GM21825 (cell line): ENCODE data around the gene PLK3.
"Not testable (repeated sequence)": the region's sequence is repeated elsewhere in the genome, so short reads cannot be mapped to it uniquely, and the experiment has no call there.

ENCODE experiments used
- ATAC-seq: cut with Tn5 transposase; IDR thresholded peaks from one replicate; pipeline ENCODE4 v1.9.1; 2021; ENCODE audit warnings: mild to moderate bottlenecking, moderate library complexity; ENCODE audit not compliant: unreplicated experiment

Gene PLK3

DNA sequence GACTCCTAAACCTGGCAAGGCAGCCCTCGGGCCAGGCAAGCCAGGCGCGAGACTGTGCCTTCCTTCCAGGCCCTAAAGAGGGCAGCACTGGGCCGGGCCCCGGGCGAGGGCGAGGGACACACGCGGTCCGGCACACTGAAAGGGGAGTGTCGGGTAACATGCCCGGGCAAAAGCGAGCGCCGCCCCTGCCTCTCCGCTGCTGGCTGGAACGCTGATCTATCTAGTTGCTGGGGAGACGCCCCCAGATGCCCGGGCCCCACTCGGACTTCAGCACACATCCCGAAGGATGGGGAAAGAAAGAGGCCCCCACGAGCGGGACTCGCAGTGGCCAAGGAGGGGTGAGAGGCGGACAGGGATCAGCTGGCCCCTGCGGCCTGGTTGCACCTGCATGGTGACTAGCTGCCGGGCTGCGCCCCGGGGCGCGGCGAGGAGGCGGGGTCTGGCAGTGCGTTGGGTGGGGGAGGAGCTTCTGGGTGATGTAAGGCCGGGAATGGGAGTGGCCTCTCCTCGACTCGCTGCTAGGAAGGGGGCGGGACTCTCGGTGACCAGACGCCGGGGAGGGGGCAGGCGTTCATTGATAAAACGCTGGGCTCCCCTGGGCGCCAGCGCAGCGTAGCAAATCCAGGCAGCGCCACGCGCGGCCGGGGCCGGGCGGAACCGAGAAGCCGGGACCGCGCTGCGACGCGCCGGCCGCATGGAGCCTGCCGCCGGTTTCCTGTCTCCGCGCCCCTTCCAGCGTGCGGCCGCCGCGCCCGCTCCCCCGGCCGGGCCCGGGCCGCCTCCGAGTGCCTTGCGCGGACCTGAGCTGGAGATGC is at the start of gene PLK3:
Gene PLK3, plus strand, starts transcription at position 608 of the 815 bp plus-strand sequence. Its CDS starts 87 bp downstream, at position 695.
- ATAC-seq: peak; percentile 79

DNA sequence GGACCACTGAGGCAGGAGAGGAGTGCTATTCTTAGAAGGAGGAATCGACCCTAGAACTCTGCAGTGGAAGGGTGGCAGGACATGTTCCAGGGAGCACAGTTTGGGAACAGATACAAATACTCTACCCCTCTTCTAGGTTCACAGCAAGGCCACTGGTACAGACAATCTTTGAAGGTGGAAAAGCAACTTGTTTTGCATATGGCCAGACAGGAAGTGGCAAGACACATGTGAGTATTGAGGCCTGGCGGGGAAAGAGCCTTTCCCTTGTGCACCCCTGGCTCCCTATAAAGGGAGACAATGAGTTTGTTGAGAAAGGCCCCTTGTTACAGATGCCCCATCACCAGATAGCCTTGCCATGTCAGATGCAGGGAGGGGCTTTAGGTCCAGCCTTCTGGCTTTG is 42.8 kb upstream of the PLK3 start:
- no peak for ATAC-seq

DNA sequence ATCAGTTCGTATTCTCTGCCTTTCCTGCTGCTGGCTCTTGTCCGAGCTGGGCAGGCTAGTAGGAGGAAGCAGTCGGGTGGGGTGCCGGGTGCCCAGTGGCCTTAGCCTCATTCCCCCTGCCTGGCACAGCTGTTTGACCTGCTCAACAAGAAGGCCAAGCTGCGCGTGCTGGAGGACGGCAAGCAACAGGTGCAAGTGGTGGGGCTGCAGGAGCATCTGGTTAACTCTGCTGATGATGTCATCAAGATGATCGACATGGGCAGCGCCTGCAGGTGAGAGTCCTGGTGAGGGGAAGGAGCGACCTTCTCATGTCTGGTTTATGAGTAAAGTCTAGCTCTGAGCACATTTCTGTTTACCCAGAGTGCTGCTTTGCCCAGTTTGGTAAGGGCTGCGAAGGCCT is 41.1 kb upstream of the PLK3 start:
- no peak for ATAC-seq

DNA sequence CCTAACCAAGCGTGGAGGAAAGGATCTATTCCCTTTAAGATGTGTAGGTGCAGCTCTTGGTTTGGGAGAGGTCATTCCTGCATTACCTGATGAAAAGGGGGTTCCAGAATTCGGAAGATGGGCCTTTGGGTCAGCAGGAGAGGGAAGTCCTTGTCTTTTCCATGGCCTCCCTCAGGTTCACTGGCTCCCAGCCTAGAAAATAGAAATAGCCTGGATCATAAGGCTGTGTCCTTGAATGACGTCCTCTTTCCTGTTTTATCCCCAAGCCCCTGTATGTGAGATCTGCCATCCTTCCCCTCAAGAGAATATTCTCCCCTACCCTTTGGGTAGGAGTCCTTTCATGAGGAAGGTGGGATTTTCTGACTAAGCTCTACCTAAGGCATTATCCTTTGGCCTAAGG is 39.3 kb upstream of the PLK3 start:
- ATAC-seq: no peak

DNA sequence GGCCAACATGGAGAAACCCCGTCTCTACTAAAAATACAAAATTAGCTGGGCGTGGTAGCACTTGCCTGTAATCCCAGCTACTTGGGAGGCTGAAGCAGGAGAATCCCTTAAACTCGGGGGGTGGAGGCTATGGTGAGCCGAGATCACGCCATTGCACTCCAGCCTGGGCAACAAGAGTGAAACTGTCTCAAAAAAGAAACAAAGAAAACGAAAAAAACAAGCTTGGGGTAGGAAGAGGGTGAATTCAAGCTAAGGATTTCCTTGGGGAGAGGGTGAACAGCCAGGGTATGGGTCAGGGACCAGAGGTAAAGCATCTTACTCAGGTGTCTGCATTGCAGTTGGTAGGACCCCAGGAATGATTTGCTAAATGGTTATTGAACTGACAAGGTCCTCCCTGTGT is 33.8 kb upstream of the PLK3 start:
- not testable (repeated sequence) for ATAC-seq

DNA sequence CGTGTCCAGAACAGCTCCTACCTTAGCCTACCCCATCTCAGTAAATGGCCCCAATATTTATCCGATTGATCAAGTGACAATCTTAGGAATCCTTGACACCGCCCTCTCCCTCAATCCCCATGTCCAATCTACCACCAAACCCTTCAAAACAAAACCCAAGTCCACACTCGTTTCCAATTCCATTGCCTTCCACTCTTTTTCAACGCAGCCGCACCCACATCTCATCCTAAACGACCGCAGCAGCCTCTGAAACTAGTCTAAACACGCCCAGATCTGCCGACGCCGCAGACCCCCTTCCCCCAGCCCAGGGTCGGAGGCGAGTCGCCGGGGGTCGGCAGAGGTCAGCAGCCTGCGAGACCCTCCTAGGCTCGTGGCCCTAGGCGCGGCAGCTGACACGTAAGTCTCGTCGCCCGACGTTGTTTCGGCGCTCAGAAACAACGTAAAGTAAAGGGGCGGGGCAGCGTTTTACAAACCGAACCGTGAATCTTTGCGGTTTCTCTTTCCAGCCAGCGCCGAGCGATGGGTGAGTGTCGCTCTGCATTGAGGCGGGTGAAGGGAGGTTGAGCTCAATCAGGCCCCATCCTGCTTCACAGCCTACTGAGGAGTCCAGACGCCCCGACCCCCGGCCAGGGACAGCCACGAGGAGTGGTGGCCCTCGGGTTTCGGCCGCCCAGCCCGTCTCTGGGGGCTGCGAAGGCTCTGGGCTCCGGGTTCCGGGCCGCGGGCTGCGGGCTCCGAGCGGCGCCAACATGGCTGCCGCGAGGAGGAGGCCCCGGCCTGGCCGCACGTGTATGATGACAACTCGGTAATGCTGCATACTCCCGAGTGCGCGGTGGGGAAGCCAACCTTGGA is 24.9 kb upstream of the PLK3 start, which contains the start of gene RPS8:
Gene RPS8, plus strand, starts transcription at position 463 of the 852 bp plus-strand sequence. Its CDS starts 57 bp downstream, at position 520.
- ATAC-seq: peak; percentile 69

DNA sequence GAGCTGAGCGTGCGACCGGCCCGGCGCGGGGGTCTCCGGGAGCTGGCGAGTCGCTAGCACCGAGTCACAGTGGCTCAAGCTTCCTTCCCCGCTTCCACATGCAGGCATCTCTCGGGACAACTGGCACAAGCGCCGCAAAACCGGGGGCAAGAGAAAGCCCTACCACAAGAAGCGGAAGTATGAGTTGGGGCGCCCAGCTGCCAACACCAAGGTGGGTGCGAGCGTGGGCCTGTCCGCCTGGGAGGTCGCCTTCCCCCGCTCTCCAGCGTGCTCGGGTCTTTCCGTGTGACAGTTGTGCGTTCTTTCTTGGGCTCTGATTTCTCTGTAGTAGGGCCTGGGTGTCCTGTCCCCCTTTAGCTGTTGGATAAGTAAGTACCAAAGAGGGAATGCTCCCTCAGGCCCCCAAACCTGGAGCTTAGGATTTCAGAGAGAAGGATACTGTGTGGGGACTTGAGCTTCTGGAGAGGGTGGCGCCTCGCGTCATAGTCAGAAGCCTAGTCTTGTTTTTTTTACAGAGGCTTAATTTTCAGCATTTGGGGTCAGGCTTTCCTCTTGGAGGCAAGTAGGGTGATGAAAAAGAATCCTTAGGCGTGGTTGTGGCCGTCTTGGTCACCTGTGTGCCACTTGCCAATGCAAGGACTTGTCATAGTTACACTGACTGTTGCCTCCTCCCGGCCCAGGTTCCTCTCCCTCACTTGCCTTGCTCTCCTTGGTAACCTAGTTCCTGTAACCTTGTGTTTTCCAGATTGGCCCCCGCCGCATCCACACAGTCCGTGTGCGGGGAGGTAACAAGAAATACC is 24.0 kb upstream of the PLK3 start:
- peak; percentile 15 for ATAC-seq

DNA sequence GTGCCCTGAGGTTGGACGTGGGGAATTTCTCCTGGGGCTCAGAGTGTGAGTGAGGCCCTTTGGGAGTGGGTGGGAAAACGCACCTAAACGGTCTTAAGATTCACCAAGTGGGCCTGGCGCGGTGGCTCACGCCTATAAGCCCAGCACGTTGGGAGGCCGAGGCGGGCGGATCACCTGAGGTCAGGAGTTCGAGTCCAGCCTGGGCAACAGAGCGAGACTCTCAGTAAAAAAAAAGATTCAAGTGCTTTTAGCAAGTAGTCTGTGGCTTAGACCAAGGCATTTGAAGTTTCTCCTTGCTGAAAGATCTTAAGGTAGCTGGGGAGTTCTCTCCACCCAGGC is 23.5 kb upstream of the PLK3 start:
- ATAC-seq: no peak

DNA sequence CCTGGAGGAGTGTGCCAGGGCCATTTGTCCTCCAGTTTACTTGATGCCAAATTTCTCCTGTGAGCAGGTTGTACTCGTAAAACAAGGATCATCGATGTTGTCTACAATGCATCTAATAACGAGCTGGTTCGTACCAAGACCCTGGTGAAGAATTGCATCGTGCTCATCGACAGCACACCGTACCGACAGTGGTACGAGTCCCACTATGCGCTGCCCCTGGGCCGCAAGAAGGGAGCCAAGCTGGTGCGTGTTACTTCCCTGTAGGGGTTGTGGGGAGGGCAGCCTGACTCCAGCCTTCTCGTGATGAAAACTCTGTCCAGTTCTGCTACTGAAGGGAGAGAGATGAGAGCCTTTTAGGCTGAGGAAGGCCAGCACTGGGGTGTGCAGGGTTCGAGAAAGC is 22.6 kb upstream of the PLK3 start:
- no peak for ATAC-seq

DNA sequence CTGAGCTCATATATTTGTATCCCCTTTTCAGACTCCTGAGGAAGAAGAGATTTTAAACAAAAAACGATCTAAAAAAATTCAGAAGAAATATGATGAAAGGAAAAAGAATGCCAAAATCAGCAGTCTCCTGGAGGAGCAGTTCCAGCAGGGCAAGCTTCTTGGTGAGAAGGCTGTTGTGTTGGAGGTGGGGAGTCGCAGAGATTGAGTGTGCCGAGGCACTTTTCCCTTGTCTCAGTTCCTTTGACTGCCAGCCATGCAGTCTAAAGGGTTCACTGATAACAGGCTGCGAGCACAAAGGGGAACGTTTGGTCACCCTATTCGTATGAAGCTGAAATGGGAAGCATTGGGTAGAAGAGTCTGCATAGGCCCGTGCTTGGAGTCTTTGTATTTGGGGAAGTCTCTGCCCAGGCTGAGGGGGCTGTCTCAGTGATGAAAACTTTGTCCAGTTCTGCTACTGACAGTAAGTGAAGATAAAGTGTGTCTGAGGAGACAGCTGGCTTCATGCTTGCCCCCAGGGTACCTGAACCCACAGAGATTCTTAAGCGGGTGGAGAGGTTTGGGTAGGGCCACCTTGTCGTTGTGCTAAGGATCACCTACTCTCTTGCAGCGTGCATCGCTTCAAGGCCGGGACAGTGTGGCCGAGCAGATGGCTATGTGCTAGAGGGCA is 22.1 kb upstream of the PLK3 start:
- no peak for ATAC-seq

DNA sequence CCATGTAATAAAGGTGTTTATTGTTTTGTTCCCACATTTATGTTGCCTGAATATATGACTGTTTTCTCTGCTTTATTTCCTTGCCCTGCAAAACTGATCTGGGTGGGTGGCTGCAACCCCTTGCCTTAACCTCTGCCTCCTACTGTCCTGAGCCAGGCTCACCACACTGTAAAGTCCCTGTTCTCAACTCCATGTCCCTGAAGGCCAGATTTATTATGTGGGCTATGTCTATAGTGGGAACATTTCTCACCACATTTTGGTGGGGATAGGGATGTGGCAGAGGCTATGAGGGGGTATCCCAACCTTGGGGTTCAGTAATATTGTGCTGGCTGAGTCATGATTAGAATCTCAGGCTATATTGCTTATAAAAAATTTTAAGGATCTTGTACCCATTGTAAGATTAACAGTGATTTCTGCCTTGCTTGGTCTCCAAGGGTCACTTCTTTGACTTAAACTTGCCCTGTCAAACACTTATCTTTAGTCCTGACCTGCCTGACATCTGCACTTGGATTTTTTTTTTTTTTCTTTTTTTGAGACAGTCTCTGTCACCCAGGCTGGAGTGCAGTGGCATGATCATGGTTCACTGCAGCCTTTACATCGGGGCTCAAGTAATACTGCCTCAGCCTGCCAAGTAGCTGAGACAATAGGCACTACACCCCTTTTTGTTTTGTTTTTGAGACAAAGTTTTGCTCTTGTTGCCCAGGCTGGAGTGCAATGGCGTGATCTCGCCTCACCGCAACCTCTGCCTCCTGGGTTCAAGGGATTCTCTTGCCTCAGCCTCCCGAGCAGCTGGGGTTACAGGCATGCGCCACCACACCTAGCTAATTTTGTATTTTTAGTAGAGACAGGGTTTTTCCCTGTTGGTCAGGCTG is 21.2 kb upstream of the PLK3 start:
- no peak for ATAC-seq

DNA sequence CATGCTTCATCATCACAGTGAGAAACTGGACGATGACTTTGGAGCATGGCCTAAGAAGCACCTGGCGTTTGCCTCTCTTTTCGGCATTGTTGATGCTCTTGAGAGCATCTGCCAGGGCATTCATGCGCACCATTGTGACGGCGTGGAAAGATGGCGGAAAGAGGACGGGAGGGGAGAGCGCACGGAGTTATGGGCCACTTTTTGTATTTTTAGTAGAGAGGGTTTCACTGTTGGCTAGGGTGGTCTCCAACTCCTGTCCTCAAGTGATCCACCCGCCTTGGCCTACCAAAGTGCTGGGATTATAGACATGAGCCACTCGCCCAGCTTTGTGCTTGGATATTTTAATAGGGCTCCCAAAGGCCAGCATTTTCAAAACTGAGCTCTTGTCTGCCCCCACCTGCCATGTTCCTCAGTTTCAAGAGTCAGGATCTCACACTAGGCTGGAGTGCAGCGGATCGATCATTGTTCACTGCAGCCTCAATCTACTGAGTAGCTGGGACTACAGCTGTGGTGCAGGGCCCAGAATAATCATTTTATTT is 19.5 kb upstream of the PLK3 start:
- ATAC-seq: no peak

DNA sequence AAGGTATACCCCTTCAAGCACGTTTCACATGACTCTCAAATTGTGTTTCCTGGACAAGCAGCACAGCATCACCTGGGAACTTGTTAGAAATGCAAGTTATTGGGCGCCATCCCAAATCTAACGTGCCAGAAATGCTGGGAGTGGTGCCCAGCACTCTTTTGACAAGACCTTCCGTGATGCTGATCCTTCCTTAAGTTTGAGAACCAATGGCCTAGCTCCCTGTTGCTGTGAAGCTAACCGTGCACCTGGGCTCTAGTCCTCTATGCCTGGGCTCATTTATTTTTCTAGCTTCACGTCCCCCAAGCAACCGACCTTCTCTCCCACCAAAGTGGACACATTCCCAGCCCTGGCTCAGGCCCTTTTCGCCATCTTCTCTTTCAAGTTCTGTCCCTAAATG is 16.5 kb upstream of the PLK3 start:
- ATAC-seq: no peak

DNA sequence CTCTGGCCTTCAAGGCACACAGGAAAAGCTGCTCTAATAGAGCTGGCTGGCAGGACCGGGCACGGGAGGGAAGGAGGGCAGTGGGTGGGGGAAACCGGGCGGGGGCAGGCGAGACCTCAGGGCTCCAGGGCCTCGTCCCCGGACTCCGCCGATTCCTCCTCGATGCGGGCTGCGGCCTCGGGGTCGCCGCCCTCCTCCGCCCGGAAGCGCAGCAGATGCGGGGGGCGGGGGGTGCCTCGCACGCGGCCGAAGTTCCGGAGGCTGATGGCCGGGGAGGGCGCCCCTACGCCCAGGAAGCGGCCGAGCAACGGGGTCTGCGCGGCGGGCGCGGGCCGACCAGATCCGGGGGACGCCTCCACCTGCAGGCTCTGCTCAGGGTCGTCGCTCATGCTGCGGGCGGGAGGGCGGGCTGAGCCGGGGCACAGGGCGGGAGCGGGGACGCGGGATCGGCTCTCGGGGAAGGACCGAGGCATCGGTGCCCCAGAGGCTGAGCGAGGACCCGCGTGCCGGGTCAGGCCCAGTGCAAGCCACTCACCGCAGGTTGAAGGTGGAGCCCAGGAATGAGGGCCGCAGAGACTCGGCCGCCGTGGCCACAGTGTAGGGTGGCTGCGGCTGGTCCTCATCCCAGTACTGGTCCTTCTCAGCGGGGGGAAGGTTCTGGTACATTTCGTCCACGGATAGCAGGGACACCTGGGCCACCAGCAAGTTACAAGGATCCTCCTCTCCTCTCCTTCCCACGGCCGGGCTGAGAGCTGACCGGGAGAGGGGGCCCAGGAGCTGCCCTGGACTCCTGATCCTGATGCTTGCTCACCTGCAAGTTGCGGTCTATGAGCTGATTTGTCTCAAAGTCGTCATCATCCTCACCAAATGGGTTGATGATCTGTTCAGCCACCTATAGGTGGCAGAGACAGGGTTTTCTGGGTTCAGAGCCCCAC is 15.8 kb upstream of the PLK3 start:
- ATAC-seq: no peak

DNA sequence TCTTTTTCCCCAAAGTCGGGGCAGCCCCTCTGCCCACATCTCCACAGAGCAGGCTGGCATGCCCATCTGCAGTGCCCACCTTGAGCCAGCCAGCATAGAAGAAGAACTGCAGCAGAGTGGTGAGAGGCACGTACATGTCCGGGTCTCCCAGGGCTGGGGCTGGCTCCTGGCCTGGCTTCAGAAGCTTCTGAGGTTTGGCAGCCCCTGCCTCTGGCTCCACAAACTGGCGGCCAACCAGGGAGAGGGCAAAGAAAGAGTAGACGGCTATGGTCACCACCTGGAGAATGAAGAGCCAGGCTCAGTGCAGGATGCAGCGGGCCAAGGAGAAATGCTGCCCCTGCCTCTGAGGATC is 15.2 kb upstream of the PLK3 start:
- no peak for ATAC-seq

DNA sequence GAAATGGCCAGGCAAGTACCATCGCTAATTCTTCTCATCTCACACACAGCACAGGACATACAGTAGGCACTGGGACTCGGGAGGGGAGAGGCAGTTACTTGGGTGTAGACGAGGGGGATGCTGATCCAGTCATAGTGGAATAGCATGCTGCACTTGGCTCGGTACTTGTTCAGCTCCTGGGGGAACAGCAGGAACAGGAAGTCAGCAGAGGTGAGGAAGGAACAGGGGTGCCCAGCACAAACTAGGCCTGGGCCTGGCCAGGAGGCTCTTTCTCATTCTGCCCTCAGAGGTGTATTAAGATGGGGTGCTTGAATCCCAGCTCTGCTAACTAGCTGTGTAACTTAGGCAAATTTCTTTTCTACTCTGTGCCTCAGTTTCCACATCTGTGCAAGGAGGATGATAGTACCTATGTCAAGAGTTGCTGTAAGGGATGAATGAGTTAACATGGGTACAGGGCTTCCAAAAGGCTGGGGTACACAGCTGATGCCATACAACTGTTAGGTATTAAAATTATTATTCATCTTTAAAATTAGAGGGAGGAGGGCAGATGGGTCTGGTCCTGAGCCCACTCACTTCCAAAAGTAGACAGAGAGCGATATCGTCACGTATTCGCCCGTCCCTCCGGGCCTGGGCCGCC is 14.6 kb upstream of the PLK3 start:
- ATAC-seq: no peak

DNA sequence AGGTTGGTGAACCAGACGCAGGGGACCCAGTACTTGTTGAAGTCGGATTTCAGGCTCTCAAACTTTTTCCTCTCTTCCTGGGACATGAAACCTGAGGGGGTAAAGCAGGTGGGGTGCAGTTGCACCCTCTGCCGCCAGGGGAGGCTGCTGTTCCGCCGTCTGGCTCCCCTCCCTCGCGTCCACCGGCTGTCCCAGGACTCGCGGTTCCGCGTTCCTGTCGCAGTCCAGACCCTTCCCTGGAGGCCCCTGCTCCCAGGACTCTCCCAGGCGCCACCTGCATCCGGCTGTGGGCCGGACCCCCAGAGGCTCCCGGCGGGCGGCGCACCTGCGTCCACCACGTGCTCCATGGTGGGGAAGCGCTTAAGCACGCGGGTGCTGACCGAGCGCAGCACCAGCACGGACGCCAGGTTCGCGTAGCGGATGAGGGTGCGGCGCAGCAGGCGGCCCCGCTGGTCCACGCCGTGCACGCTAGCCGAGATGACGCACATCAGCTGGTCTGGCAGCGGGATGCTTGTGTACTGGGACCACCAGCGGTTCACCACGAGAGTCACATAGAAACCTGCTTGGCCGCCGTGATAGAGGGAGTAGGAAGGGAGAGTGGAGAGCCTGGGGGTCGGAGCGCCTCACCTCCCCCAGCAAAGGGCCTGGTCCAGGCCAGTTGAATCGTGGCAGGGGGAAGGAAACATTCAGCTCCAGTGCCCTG is 13.9 kb upstream of the PLK3 start:
- ATAC-seq: peak; percentile 48
